Liver (tissue), 9 donors: ENCODE results near the gene DNAJC2. TPM values are rescaled to one million over a fixed set of nuclear protein-coding genes. Genes with fewer than 3 reads are reported as not detected.

Experiments
- DNase-seq: peaks from one replicate; pipeline ENCODE4 v3.0.0-alpha.2; 2017; ENCODE audit warnings: low spot score
- H3K27ac ChIP-seq, 2 donors: one replicate each; pipeline ENCODE4 v1.7.0; 2013; ENCODE audit warnings: inconsistent platforms in 2 of 2, low read length in 2 of 2, control low read depth in 1 of 2, low read depth in 1 of 2, mild to moderate bottlenecking in 1 of 2
- H3K27me3 ChIP-seq, 4 donors: one replicate each; pipeline versions ENCODE4 v1.6.1 to v1.7.0; 2013; ENCODE audit warnings: low read length in 3 of 4, inconsistent platforms in 1 of 4, mild to moderate bottlenecking in 1 of 4, moderate library complexity in 1 of 4; ENCODE audit not compliant: control insufficient read depth in 4 of 4, insufficient read depth in 4 of 4
- H3K36me3 ChIP-seq, 4 donors: one replicate each; pipeline versions ENCODE4 v1.6.1 to v1.7.0; 2013; ENCODE audit warnings: low read length in 3 of 4, mild to moderate bottlenecking in 3 of 4, low read depth in 1 of 4, moderate library complexity in 1 of 4; ENCODE audit not compliant: control insufficient read depth in 4 of 4, insufficient read depth in 3 of 4
- H3K4me1 ChIP-seq, 4 donors: one replicate each; pipeline versions ENCODE4 v1.6.1 to v1.7.0; 2013; ENCODE audit warnings: low read length in 3 of 4, mild to moderate bottlenecking in 3 of 4, moderate library complexity in 1 of 4; ENCODE audit not compliant: control insufficient read depth in 4 of 4, insufficient read depth in 4 of 4
- H3K4me3 ChIP-seq, 3 donors: one replicate each; pipeline versions ENCODE4 v1.6.1 to v1.7.0; 2013; ENCODE audit warnings: low read length in 3 of 3, control low read depth in 1 of 3, low read depth in 1 of 3, mild to moderate bottlenecking in 1 of 3
- H3K9ac ChIP-seq, 2 donors: one replicate each; pipeline ENCODE4 v1.7.0; 2013; ENCODE audit warnings: low read length in 2 of 2, mild to moderate bottlenecking in 2 of 2, moderate library complexity in 2 of 2, control low read depth in 1 of 2, low read depth in 1 of 2
- H3K9me3 ChIP-seq, 4 donors: one replicate each; pipeline versions ENCODE4 v1.6.1 to v1.7.0; 2013; ENCODE audit warnings: low read length in 3 of 4; ENCODE audit not compliant: control insufficient read depth in 4 of 4
- EGR1 ChIP-seq, 2 donors: IDR thresholded peaks; 2 replicates each; pipeline ENCODE4 v1.6.1; 2016 to 2018; ENCODE audit warnings: antibody characterized with exemption in 2 of 2, low read depth in 2 of 2
- FOXA1 ChIP-seq: IDR thresholded peaks from 2 replicates; pipeline ENCODE4 v1.6.1; 2016; ENCODE audit warnings: antibody characterized with exemption
- FOXA2 ChIP-seq: IDR thresholded peaks from 2 replicates; pipeline ENCODE4 v1.6.1; 2016; ENCODE audit warnings: antibody characterized with exemption
- GABPA ChIP-seq, 2 donors: IDR thresholded peaks in 1 of 2; conservative IDR thresholded peaks in 1 of 2; 2 replicates each; pipeline ENCODE4 v1.6.1; 2016; ENCODE audit warnings: antibody characterized with exemption in 2 of 2, mild to moderate bottlenecking in 1 of 2, moderate library complexity in 1 of 2
- HNF4A ChIP-seq, 2 donors: conservative IDR thresholded peaks; 2 replicates each; pipeline ENCODE4 v1.6.1; 2016; ENCODE audit warnings: antibody characterized with exemption in 2 of 2, mild to moderate bottlenecking in 2 of 2
- HNF4G ChIP-seq: IDR thresholded peaks from 2 replicates; pipeline ENCODE4 v1.6.1; 2016; ENCODE audit warnings: antibody characterized with exemption
- NR2F2 ChIP-seq: IDR thresholded peaks from 2 replicates; pipeline ENCODE4 v1.6.1; 2016; ENCODE audit warnings: antibody characterized with exemption
- RAD21 ChIP-seq, 2 donors: IDR thresholded peaks; 2 replicates each; pipeline ENCODE4 v1.6.1; 2016; ENCODE audit warnings: antibody characterized with exemption in 2 of 2, mild to moderate bottlenecking in 2 of 2
- REST ChIP-seq: IDR thresholded peaks from 2 replicates; pipeline ENCODE4 v1.6.1; 2016; ENCODE audit warnings: antibody characterized with exemption, mild to moderate bottlenecking
- RXRA ChIP-seq, 2 donors: IDR thresholded peaks; 2 replicates each; pipeline ENCODE4 v1.6.1; 2017 to 2018; ENCODE audit warnings: antibody characterized with exemption in 2 of 2, mild to moderate bottlenecking in 1 of 2
- SP1 ChIP-seq: IDR thresholded peaks from 2 replicates; pipeline ENCODE4 v1.6.1; 2018; ENCODE audit warnings: antibody characterized with exemption, mild to moderate bottlenecking
- TAF1 ChIP-seq: conservative IDR thresholded peaks from 2 replicates; pipeline ENCODE4 v1.6.1; 2016; ENCODE audit warnings: antibody characterized with exemption, mild to moderate bottlenecking
- YY1 ChIP-seq: IDR thresholded peaks from 2 replicates; pipeline ENCODE4 v1.6.1; 2016; ENCODE audit warnings: antibody characterized with exemption, mild to moderate bottlenecking
- WGBS: extraction: QIAGEN DNeasy Blood & Tissue Kit; methylation state at CpG from one replicate; pipeline ENCODE4 v1.1.7; 2013; 5-methylcytosine and 5-hydroxymethylcytosine counted together
- polyA plus RNA-seq, 2 donors: library from polyadenylated mRNA; stranded (reverse) in 1 of 2; unstranded in 1 of 2; fragments of 200-250 nt in 1 of 2; fragments of >200 nt in 1 of 2; fragmentation: Nextera tagmentation in 1 of 2; extraction: Ambion mirVana in 1 of 2; gene quantifications; one replicate each; pipeline versions ENCODE4 v1.2.1 to v1.2.3, GENCODE V29; 2013 to 2015
- total RNA-seq, 2 donors: library from RNA; depleted of rRNA; stranded (reverse); fragments of >200 nt; gene quantifications; one replicate each; pipeline ENCODE4 v1.2.3, GENCODE V29; 2014
- TF ChIP-seq, protein P1 (sequence below): fragments of 150-350 bp; IDR thresholded peaks from 2 replicates; pipeline ENCODE4 v1.5.1; 2017; ENCODE audit warnings: improper control_type of control experiment, low read depth, low read length; ENCODE audit not compliant: missing input control
- TF ChIP-seq, protein P2 (sequence below): IDR thresholded peaks from 2 replicates; pipeline ENCODE4 v1.6.1; 2016; ENCODE audit warnings: antibody characterized with exemption
- TF ChIP-seq, protein P3 (sequence below): IDR thresholded peaks from 2 replicates; pipeline ENCODE4 v1.6.1; 2016; ENCODE audit warnings: antibody characterized with exemption
- donor health status: healthy.
- donor health status: healthy.
- donor health status: healthy.
- donor health status: healthy.
- donor health status: healthy.

DNAJC2 gene
- total and polyA plus RNA-seq, 4 donors, result 7.5 to 19.6 (median 11.0) TPM

GRCh38 chr7:103349805-103350204 is 5.2 kb upstream of the DNAJC2 start:
- 60% methylated on average over 1 of the region's 1 CpG for WGBS
- TF ChIP-seq, protein P1, sequence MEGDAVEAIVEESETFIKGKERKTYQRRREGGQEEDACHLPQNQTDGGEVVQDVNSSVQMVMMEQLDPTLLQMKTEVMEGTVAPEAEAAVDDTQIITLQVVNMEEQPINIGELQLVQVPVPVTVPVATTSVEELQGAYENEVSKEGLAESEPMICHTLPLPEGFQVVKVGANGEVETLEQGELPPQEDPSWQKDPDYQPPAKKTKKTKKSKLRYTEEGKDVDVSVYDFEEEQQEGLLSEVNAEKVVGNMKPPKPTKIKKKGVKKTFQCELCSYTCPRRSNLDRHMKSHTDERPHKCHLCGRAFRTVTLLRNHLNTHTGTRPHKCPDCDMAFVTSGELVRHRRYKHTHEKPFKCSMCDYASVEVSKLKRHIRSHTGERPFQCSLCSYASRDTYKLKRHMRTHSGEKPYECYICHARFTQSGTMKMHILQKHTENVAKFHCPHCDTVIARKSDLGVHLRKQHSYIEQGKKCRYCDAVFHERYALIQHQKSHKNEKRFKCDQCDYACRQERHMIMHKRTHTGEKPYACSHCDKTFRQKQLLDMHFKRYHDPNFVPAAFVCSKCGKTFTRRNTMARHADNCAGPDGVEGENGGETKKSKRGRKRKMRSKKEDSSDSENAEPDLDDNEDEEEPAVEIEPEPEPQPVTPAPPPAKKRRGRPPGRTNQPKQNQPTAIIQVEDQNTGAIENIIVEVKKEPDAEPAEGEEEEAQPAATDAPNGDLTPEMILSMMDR, result no peak
- no peak for TF ChIP-seq GABPA (IDR thresholded peaks at IDR 0.05 in 1 of 2, conservative IDR thresholded peaks at IDR 0.05 in 1 of 2)
- TF ChIP-seq FOXA1, result no peak
- no peak for TF ChIP-seq YY1
- no peak for TF ChIP-seq NR2F2
- TF ChIP-seq, protein P2, sequence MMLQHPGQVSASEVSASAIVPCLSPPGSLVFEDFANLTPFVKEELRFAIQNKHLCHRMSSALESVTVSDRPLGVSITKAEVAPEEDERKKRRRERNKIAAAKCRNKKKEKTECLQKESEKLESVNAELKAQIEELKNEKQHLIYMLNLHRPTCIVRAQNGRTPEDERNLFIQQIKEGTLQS, result no peak
- TF ChIP-seq REST, result no peak
- TF ChIP-seq RAD21 (IDR thresholded peaks at IDR 0.05), result no peak
- no peak for TF ChIP-seq SP1
- TF ChIP-seq FOXA2, result no peak
- TF ChIP-seq HNF4A (conservative IDR thresholded peaks at IDR 0.05), result no peak
- TF ChIP-seq, protein P3, sequence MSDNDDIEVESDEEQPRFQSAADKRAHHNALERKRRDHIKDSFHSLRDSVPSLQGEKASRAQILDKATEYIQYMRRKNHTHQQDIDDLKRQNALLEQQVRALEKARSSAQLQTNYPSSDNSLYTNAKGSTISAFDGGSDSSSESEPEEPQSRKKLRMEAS, result no peak
- no peak for TF ChIP-seq EGR1 (IDR thresholded peaks at IDR 0.05; ENCODE audit: low read depth in 2 of 2)
- no peak for TF ChIP-seq TAF1
- no peak for TF ChIP-seq RXRA (IDR thresholded peaks at IDR 0.05)
- TF ChIP-seq HNF4G, result no peak
- no peak overlapping the region for H3K9ac ChIP-seq
- peaks cover 12 to 52% (median 38%) of the 10 kb centered on the region in 4 donors for H3K4me1 ChIP-seq
- no peak for DNase-seq
- H3K9me3 ChIP-seq, result no peaks in the 10 kb centered on the region
- H3K27me3 ChIP-seq, result no peaks in the 10 kb centered on the region
- H3K27ac ChIP-seq, result no peak overlapping the region
- no peak overlapping the region for H3K4me3 ChIP-seq
- peaks cover 0 to 9% (median 1%) of the 10 kb centered on the region in 4 donors for H3K36me3 ChIP-seq

- Histone ChIP-seq H3K36me3 (peaks cover 0 to 2% (median 0%) of the 10 kb centered on the region in 4 donors), H3K4me3 (peak overlapping the region in 2 of 3 donors; percentile 75 to 85), H3K27me3 (no peaks in the 10 kb centered on the region), H3K9ac (peak overlapping the region in 1 of 2 donors; percentile 58), H3K4me1 (peaks cover 12 to 53% (median 38%) of the 10 kb centered on the region in 4 donors), H3K27ac (no peak overlapping the region), H3K9me3 (no peaks in the 10 kb centered on the region)
- TF ChIP-seq EGR1 (IDR thresholded peaks at IDR 0.05; ENCODE audit: low read depth in 2 of 2) (no peak), REST (no peak), FOXA2 (no peak)
- TF ChIP-seq, protein P1, result no peak
- DNase-seq, result no peak
- 53% methylated on average over 2 of the region's 2 CpGs for WGBS
Measured at GRCh38 chr7:103348959-103349358, 4.4 kb upstream of the DNAJC2 start.
